Naive thymus-derived CD4-positive, alpha-beta T cell (primary cell): ENCODE measurements around the gene ITPR2. TPM values are rescaled to one million over a fixed set of nuclear protein-coding genes. Genes with fewer than 3 reads are reported as not detected.
A peak's percentile ranks its signal among the peaks of the same experiment; 100 is the strongest.

Experiments used
- ATAC-seq: fragments of 150-1000 bp; cut with Tn5 transposase; 2 replicates; pipeline ENCODE4 v1.10.0; 2021; ENCODE audit warnings: mild to moderate bottlenecking, moderate library complexity
- CTCF ChIA-PET: fragments of 350-600 bp; sonication (Branson Sonifier 250); formaldehyde crosslinking; loops from one replicate; lab custom pipeline; 2021; ENCODE audit warnings: antibody characterized with exemption; lab: Charles Lee
- POLR2A ChIA-PET: fragments of 350-600 bp; sonication (Branson Sonifier 250); formaldehyde crosslinking; loops from one replicate; lab custom pipeline; 2021; ENCODE audit warnings: antibody characterized with exemption, inconsistent platforms; lab: Charles Lee
- DNase-seq, 9 donors: peaks; one replicate each; pipeline versions ENCODE4 v3.0.0 to v3.0.0-alpha.2; 2020 to 2022; ENCODE audit warnings: mixed read lengths in 1 of 9
- H3K27ac ChIP-seq: one replicate; pipeline ENCODE4 v1.7.0; 2013; ENCODE audit warnings: mild to moderate bottlenecking, low read depth, low read length, moderate library complexity
- H3K27me3 ChIP-seq, 2 donors: one replicate each; pipeline ENCODE4 v1.7.0; 2013; ENCODE audit warnings: low read length in 2 of 2, mild to moderate bottlenecking in 2 of 2, moderate library complexity in 2 of 2; ENCODE audit not compliant: control insufficient read depth in 2 of 2, insufficient read depth in 2 of 2
- H3K36me3 ChIP-seq, 3 experiments: 1 replicate in 2 of 3; 2 replicates in 1 of 3; pipeline ENCODE4 v1.7.0; 2013; ENCODE audit warnings: low read length in 3 of 3, mild to moderate bottlenecking in 3 of 3, moderate library complexity in 1 of 3; ENCODE audit not compliant: insufficient read depth in 3 of 3, control insufficient read depth in 2 of 3
- H3K4me1 ChIP-seq, 2 donors: one replicate each; pipeline ENCODE4 v1.7.0; 2013; ENCODE audit warnings: low read length in 2 of 2, mild to moderate bottlenecking in 2 of 2, moderate library complexity in 1 of 2; ENCODE audit not compliant: control insufficient read depth in 2 of 2, insufficient read depth in 2 of 2
- H3K4me3 ChIP-seq: 2 replicates; pipeline ENCODE4 v1.7.0; 2013; ENCODE audit warnings: mild to moderate bottlenecking, low read length
- H3K9me3 ChIP-seq, 3 experiments: 1 replicate in 2 of 3; 2 replicates in 1 of 3; pipeline ENCODE4 v1.7.0; 2013; ENCODE audit warnings: low read length in 3 of 3; ENCODE audit not compliant: control insufficient read depth in 2 of 3
- H3K27ac Mint-ChIP-seq, 9 donors: one replicate each; pipeline ENCODE4 v1.8.0; 2020 to 2022; ENCODE audit warnings: mixed read lengths in 9 of 9, mild to moderate bottlenecking in 8 of 9, moderate library complexity in 5 of 9, inconsistent platforms in 2 of 9
- H3K27me3 Mint-ChIP-seq, 5 donors: one replicate each; pipeline ENCODE4 v1.8.0; 2021 to 2022; ENCODE audit warnings: mixed read lengths in 5 of 5, mild to moderate bottlenecking in 1 of 5
- H3K36me3 Mint-ChIP-seq, 5 donors: one replicate each; pipeline ENCODE4 v1.8.0; 2020 to 2022; ENCODE audit warnings: mixed read lengths in 5 of 5, mild to moderate bottlenecking in 3 of 5, inconsistent platforms in 1 of 5
- H3K4me1 Mint-ChIP-seq, 7 donors: one replicate each; pipeline ENCODE4 v1.8.0; 2020 to 2022; ENCODE audit warnings: mixed read lengths in 7 of 7, mild to moderate bottlenecking in 3 of 7, inconsistent platforms in 1 of 7
- H3K4me3 Mint-ChIP-seq, 10 donors: one replicate each; pipeline ENCODE4 v1.8.0; 2020 to 2022; ENCODE audit warnings: mild to moderate bottlenecking in 10 of 10, mixed read lengths in 10 of 10, moderate library complexity in 6 of 10, inconsistent platforms in 2 of 10
- H3K9me3 Mint-ChIP-seq, 11 donors: one replicate each; pipeline ENCODE4 v1.8.0; 2020 to 2022; ENCODE audit warnings: mixed read lengths in 11 of 11, mild to moderate bottlenecking in 4 of 11, inconsistent platforms in 1 of 11, moderate library complexity in 1 of 11
- intact Hi-C, 2 donors: fragments of 100-400 bp; cut with micrococcal nuclease; formaldehyde crosslinking; loops; one replicate each; pipeline ENCODE4 v1.15.1; 2023
- polyA plus RNA-seq, 2 donors: library from polyadenylated mRNA; unstranded; fragments of 300-500 nt; fragmentation: Illumina TruSeq; gene quantifications; one replicate each; pipeline ENCODE4 v1.2.3, GENCODE V29; 2021
- total RNA-seq, 6 experiments: library from RNA in 5 of 6; stranded (reverse) in 5 of 6; gene quantifications; 1 replicate in 5 of 6; 2 replicates in 1 of 6; pipeline ENCODE4 v1.2.3 and lab custom pipeline; 2021 to 2026

ITPR2 gene
- total and polyA plus RNA-seq, 7 experiments from 2014 or later = 11.3 to 71.5 (median 51.4) TPM

- Histone ChIP-seq H3K4me1 (peaks cover 11% of the 10 kb centered on the region in 2 donors), H3K4me3 (no peak overlapping the region), H3K9me3 (peaks cover 0 to under 1% (median 0%) of the 10 kb centered on the region in 3 experiments), H3K36me3 (no peaks in the 10 kb centered on the region), H3K27me3 (no peaks in the 10 kb centered on the region), H3K27ac (no peak overlapping the region)
- POLR2A ChIA-PET = no interaction called here
- Mint-ChIP-seq H3K4me1 (peaks cover 31 to 65% (median 58%) of the 10 kb centered on the region in 7 donors), H3K4me3 (no peak overlapping the region), H3K27me3 (no peaks in the 10 kb centered on the region), H3K36me3 (peaks cover 0 to 35% (median 22%) of the 10 kb centered on the region in 5 donors), H3K27ac (no peak overlapping the region), H3K9me3 (peaks cover 0 to 22% (median 7%) of the 10 kb centered on the region in 11 donors)
- ATAC-seq (no peak), DNase-seq (no peak)
- CTCF ChIA-PET = no interaction called here
- intact Hi-C loops = no loop called here
Measured at GRCh38 chr12:26751179-26751578, 81.8 kb downstream of the ITPR2 start.

GRCh38 chr12:26750531-26751175 lies 82.3 kb downstream of the ITPR2 start:
- Histone ChIP-seq H3K27me3 (no peaks in the 10 kb centered on the region), H3K27ac (no peak overlapping the region), H3K4me3 (no peak overlapping the region), H3K9me3 (no peaks in the 10 kb centered on the region), H3K36me3 (no peaks in the 10 kb centered on the region), H3K4me1 (peaks cover 11% of the 10 kb centered on the region in 2 donors)
- Mint-ChIP-seq H3K27me3 (no peaks in the 10 kb centered on the region), H3K27ac (peak overlapping the region in 2 of 9 donors; percentile 3 to 63), H3K4me3 (peak overlapping the region in 7 of 10 donors; percentile 3 to 59 (median 21)), H3K4me1 (peaks cover 31 to 70% (median 63%) of the 10 kb centered on the region in 7 donors), H3K36me3 (peaks cover 0 to 33% (median 19%) of the 10 kb centered on the region in 5 donors), H3K9me3 (peaks cover 0 to 17% (median 6%) of the 10 kb centered on the region in 11 donors)
- POLR2A ChIA-PET = no interaction called here
- ATAC-seq (no peak), DNase-seq (no peak)
- intact Hi-C loops = no loop called here
- CTCF ChIA-PET = no interaction called here

GRCh38 chr12:26749781-26750180 lies 83.2 kb downstream of the ITPR2 start:
- Mint-ChIP-seq H3K4me1 (peaks cover 31 to 78% (median 63%) of the 10 kb centered on the region in 7 donors), H3K4me3 (peak overlapping the region in 4 of 10 donors; percentile 8 to 26 (median 19)), H3K27ac (peak overlapping the region in 1 of 9 donors; percentile 69), H3K27me3 (no peaks in the 10 kb centered on the region), H3K36me3 (peaks cover 0 to 33% (median 18%) of the 10 kb centered on the region in 5 donors), H3K9me3 (peaks cover 0 to 9% (median 6%) of the 10 kb centered on the region in 11 donors)
- H3K36me3 ChIP-seq = no peaks in the 10 kb centered on the region
- POLR2A ChIA-PET = no interaction called here
- CTCF ChIA-PET = no interaction called here
- no peak overlapping the region for H3K4me3 ChIP-seq
- no peak overlapping the region for H3K27ac ChIP-seq
- H3K27me3 ChIP-seq = no peaks in the 10 kb centered on the region
- H3K9me3 ChIP-seq = no peaks in the 10 kb centered on the region
- DNase-seq (no peak), ATAC-seq (no peak)
- peaks cover 11% of the 10 kb centered on the region in 2 donors for H3K4me1 ChIP-seq
- intact Hi-C loops = loop anchor here in 1 of 2 donors (1.0 kb wide), 1 partner anchor 82 kb away; no protein-coding TSS in a partner anchor

GRCh38 chr12:26748741-26749431 lies 84.1 kb downstream of the ITPR2 start:
- CTCF ChIA-PET = no interaction called here
- peaks cover 0 to 7% (median 0%) of the 10 kb centered on the region in 11 donors for H3K9me3 Mint-ChIP-seq
- POLR2A ChIA-PET = no interaction called here
- H3K4me1 Mint-ChIP-seq = peaks cover 35 to 85% (median 67%) of the 10 kb centered on the region in 7 donors
- peaks cover 11% of the 10 kb centered on the region in 2 donors for H3K4me1 ChIP-seq
- no peak for ATAC-seq
- no peaks in the 10 kb centered on the region for H3K27me3 Mint-ChIP-seq
- H3K9me3 ChIP-seq = no peaks in the 10 kb centered on the region
- H3K36me3 Mint-ChIP-seq = peaks cover 0 to 28% (median 19%) of the 10 kb centered on the region in 5 donors
- H3K27me3 ChIP-seq = no peaks in the 10 kb centered on the region
- H3K4me3 ChIP-seq = no peak overlapping the region
- H3K27ac ChIP-seq = no peak overlapping the region
- no peak for DNase-seq
- H3K36me3 ChIP-seq = no peaks in the 10 kb centered on the region
- peak overlapping the region in 3 of 9 donors; percentile 48 to 65 (median 59) for H3K27ac Mint-ChIP-seq
- peak overlapping the region in 5 of 10 donors; percentile 0 to 67 (median 26) for H3K4me3 Mint-ChIP-seq
- intact Hi-C loops = loop anchor here in 1 of 2 donors (1.0 kb wide), 1 partner anchor 82 kb away; no protein-coding TSS in a partner anchor

- Histone ChIP-seq H3K9me3 (no peaks in the 10 kb centered on the region), H3K4me3 (no peak overlapping the region), H3K27ac (no peak overlapping the region), H3K36me3 (no peaks in the 10 kb centered on the region), H3K27me3 (no peaks in the 10 kb centered on the region), H3K4me1 (peaks cover 11% of the 10 kb centered on the region in 2 donors)
- no peaks in the 10 kb centered on the region for H3K27me3 Mint-ChIP-seq
- peak overlapping the region in 4 of 10 donors; percentile 1 to 67 (median 41) for H3K4me3 Mint-ChIP-seq
- intact Hi-C loops = no loop called here
- H3K9me3 Mint-ChIP-seq = peaks cover 0 to 4% (median 0%) of the 10 kb centered on the region in 11 donors
- H3K27ac Mint-ChIP-seq = peak overlapping the region in 3 of 9 donors; percentile 48 to 65 (median 59)
- DNase-seq (no peak), ATAC-seq (no peak)
- H3K4me1 Mint-ChIP-seq = peaks cover 35 to 83% (median 62%) of the 10 kb centered on the region in 7 donors
- POLR2A ChIA-PET = no interaction called here
- CTCF ChIA-PET = no interaction called here
- peaks cover 0 to 25% (median 18%) of the 10 kb centered on the region in 5 donors for H3K36me3 Mint-ChIP-seq
Measured at GRCh38 chr12:26748412-26748740, 84.6 kb downstream of the ITPR2 start.

GRCh38 chr12:26746121-26746714 lies 86.8 kb downstream of the ITPR2 start:
- CTCF ChIA-PET = interaction anchor here (0.6 kb wide), 1 partner anchor 479 kb away, joined by 4 read pairs; no protein-coding TSS in a partner anchor

More at GRCh38 chr12:26746121-26746714, 86.8 kb downstream of the ITPR2 start:
- H3K27me3 Mint-ChIP-seq = no peaks in the 10 kb centered on the region
- H3K27ac Mint-ChIP-seq = peak overlapping the region in 1 of 9 donors; percentile 17
- Histone ChIP-seq H3K4me1 (peaks cover 11% of the 10 kb centered on the region in 2 donors), H3K27ac (no peak overlapping the region), H3K4me3 (no peak overlapping the region), H3K9me3 (no peaks in the 10 kb centered on the region), H3K27me3 (no peaks in the 10 kb centered on the region), H3K36me3 (no peaks in the 10 kb centered on the region)
- intact Hi-C loops = no loop called here
- H3K36me3 Mint-ChIP-seq = peaks cover 8 to 31% (median 24%) of the 10 kb centered on the region in 5 donors
- ATAC-seq = no peak
- no peak overlapping the region for H3K4me3 Mint-ChIP-seq
- H3K9me3 Mint-ChIP-seq = peaks cover 0 to 11% (median 4%) of the 10 kb centered on the region in 11 donors
- POLR2A ChIA-PET = no interaction called here
- H3K4me1 Mint-ChIP-seq = peaks cover 38 to 79% (median 60%) of the 10 kb centered on the region in 7 donors
- DNase-seq = no peak
